Hepatic stellate cell (primary cell): Measurements from ENCODE around the gene CCDC74B.
"Not testable (repeated sequence)": the region's sequence is repeated elsewhere in the genome, so short reads cannot be mapped to it uniquely, and the experiment has no call there.

Source experiments
- DNase-seq: peaks from one replicate; pipeline ENCODE4 v3.0.0; 2011; ENCODE audit warnings: low spot score

CCDC74B gene

DNA sequence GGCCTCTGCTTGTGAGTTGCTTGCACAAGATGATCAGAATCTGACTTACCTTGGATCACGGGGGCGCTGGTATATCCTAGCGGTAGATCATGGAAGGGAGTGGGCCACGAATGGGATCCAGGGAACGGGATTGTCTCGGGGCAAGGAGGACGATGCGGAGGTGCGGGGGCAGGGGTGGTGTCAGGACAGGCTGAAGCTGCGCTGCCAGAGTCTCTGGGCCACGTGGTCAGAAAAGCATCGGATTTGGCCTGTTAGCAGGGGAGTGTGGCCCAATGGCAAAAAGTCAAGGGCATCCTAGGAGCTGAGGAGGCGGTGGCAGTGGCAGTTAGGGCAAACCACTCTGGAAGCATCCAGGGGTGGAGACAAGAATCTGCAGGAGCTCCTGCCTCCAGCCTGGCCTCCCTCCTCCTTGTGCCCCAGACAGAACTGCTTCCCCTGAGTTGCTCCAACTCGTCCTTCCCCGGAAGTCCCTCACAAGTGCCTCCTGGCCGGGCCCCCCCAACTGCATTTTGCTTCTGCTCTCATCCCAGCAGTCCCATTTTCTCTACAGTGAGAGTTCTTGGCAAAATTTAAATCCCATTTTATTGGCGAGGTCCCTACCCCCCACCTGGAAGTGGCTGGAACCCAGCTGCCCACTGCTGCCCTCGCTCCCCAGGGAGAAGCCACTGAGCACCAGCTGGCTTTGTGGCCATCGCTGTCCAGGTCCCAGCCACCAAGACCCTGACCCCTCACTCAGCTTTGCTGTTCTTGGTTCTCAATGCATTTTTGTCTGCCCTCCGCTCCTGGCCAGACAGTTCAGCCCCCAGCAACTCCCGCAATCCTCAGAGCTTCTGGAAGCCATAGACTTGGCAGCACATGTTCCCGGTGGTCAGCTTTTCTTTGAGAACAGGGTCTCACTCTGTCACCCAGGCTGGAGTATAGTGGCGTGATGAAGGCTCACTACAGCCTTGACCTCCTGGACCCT, 5.6 kb upstream of the CCDC74B start:
- no peak for DNase-seq

DNA sequence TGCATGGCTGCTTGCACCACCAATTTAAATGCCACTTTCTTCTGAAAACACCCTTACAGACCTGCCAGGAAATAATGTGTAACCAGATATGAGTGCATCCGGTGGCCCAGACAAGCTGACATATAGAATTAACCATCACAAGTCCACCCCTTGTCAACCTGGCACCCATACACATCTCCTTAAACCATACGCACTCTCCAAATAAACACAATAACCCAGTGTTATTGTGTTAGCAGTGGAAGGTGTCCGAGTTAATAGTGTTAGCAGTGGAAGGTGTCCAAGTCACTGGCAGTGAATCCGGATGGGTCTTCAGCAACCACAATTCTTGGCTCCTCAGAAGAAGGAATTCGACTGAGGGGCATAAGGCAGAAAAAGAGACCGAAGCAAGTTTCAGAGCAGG, 3.6 kb upstream of the CCDC74B start:
- DNase-seq: not testable (repeated sequence)

DNA sequence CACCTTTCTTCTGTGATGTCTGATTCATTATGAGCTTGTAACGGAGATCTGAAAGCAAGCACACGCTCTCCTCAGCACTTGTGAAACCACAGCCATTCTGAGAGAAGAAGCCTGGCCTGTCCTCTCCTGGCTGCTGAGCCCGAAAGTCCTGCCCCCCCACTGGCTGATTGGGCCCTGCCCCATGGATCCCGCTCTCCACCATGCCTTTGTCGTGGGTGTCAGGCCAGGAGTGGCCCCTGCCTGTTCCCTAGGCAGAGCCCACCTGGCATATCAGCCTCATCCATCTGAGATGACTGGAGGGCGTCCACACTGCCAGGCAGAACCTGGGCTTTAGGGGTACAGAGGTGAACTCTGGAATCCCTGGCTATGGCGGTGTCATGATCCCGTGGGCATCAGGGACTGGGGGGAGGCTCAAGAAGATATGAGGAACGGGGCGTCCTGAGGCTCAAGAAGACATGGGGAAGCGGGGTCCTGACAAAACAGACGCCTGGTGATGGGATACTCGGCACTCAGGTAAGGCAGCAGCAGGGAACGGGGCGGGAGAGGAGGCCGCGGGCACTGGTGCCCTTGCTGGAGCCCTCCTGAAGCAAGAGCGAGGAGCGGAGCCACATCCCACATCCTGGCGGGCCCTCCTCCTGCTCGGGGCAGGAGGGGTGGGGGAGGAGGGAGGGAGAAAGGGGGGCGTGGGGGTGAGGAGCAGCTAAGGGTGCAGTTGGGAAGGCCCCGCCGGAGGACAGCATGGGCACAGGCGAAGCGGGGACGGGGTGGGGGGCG, 1.5 kb downstream of the CCDC74B start:
- not testable (repeated sequence) for DNase-seq

DNA sequence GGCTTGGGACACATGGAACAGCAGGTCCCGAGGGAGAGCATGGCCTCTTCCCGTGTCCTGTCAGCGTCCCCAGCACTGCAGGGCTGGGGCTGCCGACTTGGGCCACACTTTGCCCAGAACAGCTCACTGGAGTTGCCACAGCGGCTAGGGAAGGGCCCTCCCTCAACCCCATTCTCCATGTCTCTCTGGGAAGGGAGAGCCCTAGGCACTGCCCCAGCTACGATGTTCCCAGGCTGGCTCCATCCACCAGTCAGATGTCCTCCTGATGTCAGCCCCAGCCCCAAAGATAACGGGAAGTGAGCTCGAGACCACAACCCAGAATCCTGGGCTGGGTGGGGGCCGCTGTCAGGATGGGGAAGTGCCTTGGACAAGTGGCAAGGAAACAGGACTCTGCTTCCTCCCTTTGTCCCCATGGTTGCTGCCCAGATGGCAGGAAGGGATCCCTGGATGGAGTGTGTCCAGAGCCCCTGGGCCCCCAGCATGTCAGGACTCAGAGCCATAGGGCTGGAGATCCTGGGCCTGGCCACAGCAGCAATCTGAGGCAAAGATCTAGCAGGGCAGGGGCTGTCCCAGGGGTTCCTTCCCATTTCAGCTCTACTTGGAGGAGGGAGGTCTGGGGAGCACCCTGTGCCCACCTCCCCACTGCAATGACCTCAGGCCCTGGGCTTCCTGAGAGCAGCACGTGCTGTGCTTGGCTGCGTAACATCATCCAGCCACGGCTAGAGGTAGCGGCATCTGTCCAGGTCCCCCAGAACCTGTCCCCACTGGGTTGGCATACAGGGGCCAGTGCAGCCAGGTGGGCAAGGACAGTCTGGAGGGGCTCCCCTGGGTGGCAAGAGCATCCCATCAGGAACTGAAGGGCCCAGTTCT, 2.3 kb downstream of the CCDC74B start:
- not testable (repeated sequence) for DNase-seq

DNA sequence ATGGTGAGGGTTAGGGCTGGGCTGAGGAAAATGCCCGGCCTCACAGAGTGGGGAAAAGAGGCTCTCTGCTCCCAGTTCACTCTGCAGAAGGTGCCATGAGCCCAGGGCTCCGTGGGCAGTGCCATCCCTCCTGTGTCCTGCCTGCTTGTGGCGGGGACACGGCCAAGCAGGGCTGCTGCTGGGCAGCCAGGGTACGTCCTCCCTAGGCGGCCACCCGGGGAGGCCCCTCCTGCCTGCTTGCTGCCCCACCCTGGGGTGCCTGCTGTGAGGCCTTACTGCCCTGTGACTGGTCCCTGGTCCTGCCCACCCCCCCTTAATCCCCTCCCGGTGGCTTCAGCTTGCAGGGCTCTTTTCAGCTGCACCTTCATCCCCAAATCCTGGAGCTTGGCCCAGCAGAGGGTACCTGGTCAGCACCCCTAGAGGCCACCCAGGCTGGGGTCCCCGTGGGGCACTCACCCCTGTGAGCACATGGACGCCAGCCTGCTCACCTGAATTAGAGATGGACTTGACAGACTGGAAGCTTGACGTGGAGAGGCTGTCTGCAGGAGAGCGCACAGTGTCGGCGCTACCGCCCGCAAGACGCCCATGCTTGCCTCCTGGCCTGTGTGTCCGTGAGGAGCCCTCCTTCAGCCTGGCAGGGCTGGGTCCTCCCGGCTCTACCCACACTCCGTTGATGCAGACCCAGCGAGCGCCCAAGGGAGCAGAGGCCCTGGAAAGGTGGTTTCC, 3.1 kb downstream of the CCDC74B start:
- not testable (repeated sequence) for DNase-seq

DNA sequence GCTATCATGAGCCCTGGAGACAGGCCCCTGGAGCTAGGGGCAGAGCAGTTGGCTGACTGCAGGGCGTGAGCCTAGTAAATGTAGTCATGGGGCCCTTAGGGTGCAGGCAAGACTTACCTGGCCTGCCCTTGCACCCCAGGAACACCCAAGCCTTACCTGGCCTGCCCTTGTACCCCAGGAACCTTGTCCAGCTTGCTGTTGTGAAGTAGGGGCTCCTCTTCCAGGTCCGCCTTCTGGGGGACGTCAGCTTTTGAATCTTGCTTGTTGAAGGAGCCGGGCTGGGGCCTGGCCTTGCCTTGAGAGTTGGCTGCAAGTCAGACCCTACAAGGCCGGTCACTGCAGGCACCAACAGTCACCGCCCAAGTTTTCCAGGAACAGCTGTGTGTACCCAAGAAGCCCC, 3.9 kb downstream of the CCDC74B start:
- not testable (repeated sequence) for DNase-seq

DNA sequence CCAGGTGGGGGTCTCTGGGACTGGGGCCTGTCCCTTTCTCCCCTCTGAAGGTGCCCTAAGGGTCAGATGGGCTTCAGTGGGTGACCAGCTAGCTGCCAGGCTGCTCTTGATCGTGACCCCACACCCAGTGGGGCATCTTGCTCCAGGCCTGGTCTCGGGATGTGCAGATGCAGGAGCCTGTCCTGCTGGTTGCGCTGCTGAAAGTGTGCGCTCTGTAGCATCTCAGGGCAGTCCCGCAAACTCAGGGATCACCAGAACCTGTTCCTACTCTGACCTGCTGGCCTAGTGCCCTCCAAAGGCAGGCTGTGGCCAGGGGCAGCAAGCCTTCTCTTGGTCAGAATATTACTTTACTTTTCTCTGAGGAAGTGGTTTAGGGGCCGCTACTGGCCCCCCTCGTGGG, 4.4 kb downstream of the CCDC74B start:
- DNase-seq: not testable (repeated sequence)

DNA sequence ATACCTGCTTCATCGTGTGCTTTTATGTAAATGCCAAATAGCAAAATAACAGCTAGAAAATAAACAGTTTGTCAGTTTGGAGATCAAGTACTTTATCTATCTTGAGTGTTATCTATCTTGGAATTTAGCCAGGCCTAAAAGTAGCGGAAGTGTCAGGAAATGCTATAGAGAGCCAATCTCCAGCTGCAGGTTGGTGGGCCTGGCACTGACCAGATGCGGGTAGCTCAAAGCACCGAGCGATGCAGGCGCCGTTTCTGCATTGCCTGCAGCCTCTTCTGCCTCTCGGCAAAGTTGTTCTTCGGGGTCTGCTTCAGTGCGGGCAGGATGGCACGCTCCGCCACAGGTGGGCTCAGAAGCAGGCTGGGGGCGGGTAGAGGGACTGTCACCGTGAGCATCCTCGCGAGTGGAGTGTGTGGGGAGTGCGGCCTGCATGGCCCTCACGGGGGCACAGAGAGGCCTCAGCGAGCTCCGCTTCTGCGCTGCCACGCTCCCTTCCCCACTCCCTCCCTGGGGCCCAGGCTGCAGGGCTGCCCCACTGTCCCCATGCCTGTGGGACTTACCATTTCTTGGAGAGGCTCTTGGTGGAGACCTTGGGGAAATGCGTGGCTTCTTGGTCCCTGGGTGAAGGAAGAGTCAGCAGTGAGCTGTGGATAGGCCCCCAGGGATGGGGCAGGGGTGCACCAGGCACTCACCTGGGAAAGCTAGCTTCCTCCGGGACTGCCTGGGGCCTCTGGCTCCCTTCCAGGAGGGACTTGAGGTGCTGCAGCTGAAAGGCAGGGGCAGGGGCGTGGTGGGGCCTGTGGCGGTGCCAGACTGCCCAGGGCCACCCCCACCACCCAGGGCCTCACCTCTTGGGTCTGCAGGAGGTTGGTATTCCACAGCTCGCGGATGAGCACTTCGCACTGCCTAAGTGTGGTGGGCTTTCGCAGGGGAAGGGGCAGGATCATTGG, 5.3 kb downstream of the CCDC74B start:
- not testable (repeated sequence) for DNase-seq

DNA sequence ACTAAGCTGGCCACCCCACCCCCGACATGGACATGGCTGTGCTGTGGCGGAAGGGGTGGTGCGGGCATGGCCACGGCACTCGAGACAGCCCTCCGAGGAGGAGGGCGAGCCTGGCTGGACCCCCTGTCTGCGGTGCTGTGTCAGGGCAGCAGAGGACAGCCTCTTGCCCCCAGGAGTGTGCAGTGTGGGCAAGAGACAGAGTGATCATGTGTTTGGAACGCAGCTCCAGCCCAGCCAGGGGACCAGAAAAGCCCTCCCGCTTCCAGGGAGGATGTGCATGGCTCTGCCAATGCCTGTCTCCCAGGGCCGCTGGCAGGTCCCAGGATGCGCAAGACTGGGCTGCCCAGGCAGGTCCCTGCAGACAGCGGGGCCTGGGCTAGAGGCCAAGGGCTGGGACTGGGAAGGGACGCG, 6.1 kb downstream of the CCDC74B start:
- not testable (repeated sequence) for DNase-seq

DNA sequence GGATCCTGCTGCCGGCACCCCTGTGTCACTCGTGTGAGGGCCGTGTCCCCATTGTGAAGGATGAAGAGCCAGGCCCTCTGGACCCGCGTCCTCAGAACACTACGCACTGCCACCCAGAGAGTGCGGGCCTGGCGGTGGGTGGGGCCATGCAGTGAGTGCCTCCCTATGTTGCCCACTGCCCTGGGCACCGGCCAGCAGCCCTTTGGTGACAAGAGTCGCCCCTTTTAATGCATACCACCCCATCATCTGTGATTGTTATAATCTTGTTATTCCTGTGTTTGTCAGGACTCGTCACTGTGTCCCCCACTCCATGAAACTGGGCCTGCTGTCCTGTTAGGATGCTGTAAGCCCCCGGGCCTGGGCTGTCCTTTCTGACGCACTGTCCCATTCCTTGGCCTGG, 6.6 kb downstream of the CCDC74B start:
- not testable (repeated sequence) for DNase-seq

DNA sequence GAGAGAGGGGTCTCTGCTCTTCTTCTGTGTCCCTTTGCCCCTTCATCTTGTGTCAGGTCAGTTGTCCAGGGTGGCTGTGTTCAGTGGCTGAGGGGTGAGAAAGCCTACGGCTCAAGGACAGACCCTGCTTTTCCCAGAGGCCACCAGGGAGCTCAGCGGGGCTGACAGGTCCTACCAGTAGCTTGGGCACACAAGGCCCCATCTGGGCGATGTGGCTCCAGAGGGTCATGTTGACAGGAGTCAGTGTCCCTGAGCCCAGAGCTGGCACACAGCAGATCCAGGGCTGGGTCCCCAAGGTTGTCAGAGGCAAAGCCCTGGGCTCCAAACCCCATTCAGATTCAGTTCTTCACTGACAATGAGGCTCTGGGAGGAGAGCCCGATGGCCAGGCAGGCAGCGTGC, 7.8 kb downstream of the CCDC74B start:
- DNase-seq: not testable (repeated sequence)

DNA sequence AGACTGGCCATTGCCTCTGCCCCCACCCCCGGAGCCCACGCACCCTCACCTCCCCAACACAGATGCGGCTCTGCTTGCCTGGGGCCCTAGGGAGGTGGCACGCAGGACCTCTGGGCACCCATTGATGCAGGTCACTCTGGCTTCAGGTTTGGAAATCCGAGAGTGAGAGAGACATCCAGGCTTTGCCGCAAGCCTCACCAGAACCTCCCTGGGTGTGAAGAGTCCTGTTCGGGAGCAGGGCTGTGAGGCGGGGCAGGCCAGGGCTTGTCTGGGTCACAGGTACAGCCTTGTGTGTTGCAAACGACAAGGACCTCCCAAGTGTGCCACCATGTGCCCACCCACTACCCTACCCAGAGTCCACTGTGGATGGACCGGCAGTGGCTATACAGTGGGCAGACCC, 8.4 kb downstream of the CCDC74B start:
- DNase-seq: not testable (repeated sequence)

DNA sequence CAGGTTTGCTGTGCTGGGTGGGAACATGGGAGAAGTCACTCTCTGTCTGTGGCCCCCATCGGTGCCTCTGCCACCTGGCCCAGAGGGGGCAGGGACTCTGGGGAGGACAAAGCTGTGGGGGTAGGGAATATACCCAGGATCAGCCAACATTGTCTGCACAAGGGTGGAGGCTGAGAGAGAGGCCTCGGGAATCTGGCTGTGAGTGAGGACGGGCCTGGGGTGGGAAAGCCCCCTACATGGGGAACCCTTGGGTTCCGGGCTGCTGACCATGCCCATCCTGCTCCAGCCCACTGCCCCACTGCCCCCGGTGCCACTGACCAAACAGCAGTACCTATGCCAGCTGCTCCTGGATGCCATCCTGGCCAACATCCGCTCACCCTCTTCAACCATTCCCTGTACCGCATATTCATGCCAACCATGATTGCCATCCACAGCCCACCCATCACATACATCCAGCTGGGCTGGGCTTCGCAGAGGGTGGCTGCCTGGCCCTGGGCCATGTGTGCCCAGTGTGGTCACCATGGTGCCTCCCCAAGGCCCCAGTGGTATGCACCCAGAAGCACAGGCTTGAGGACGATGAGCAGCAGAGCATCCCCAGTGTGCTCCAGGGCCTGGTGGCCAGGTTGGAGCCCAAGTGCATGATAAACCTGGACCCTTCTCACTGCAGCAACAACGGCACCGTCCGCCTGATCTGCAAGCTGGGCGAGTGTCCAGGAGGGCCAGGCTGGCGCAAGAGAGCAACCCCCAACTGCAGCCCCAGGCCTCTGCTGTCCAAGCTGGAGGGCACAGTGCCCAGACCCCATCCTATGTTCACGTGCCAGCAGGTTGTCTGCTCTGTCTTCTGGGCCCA, 9.0 kb downstream of the CCDC74B start:
- no peak for DNase-seq

DNA sequence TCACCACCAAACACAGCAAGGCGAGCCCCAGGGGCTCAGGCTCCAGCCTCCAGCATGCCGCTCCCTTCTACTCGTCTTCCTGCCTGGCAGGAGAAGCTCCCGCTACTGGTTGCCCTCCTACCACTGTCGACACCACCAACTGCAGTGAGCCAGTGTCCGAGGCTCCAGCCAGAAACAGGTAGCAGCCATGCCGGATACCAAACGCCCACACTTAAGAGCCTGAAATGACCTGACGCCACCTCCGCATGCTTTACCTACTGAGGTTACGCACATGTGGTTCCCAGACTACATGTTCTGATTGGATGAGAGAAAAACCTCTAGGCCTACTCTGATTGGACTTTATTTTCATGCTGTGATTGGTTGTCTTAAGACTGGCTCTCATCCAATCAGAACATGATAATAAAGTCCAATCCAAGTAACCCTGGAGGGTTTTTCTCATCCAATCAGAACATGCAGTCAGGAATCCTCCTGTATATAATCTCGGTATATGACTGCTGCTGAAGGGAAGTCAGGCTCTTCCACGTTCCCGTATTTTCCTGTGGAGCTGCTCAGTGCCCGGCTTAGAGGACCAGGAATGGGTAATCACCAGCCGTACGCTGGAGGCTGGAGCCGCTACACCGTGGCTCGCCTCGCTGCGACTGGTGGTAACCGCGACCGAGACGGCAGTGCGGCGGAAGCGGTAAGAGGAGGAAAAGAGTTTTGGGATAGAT, 15.6 kb downstream of the CCDC74B start, which contains the start of gene POTEF:
Gene POTEF (minus strand): TSS at position 103 of the 710 bp plus-strand sequence. CDS start 8,707 bp downstream, outside the sequence.
- not testable (repeated sequence) for DNase-seq

DNA sequence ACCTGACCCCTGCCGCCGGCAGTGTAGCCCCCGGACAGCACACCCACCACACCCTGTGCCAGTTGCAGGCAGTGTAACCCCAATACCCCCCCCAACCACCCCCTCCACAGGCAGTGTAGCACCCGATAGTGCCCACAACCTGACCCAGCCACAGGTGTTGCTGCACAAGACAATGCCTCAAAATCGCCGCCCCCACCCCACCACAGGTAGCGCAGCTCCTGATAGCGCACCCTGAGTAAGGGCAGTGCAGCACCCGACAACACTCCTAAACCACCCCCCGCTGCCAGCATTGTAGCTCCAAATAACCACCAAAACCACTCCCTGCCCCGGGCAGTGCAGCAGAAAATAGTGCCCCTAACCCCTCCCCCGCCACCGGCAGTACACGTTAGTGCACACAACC, 16.4 kb downstream of the CCDC74B start:
- not testable (repeated sequence) for DNase-seq

DNA sequence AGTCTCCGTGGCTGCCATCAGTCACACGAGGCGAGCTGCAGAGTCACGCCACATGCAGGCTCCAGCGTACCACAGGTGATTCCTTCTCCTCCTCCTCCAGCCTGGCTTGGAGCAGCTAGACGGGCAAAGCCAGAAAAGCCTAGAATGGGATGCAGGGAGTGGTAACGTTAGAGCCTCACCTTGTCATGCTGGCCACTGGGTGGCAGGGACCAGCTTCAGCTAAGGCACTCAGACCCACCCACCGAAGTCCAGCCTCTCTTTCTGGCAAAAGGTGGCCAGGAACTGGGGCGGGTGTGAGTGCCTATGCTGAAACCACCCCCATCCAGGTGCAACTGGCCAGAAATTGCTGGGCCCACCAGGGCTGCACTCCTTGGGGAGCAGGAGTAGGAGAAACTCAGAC, 17.2 kb downstream of the CCDC74B start:
- DNase-seq: not testable (repeated sequence)

DNA sequence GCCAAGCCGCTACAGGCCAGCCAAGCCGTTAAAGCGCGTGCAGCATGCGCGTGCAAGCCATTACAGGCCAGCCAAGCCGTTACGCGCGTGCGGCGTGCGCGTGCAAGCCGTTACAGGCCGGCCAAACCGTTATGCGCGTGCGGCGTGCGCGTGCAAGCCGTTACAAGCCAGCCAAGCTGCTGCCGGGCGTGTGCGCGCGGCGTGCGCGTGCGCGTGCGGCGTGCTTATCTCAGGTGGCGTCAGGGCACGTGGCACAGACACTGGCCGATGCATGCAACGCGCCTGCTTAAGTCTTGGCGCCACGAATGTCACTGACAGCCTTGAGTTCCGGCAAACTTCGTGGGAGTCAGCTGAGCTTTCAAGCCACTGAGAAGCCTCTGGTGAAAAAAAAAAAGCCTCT, 24.0 kb downstream of the CCDC74B start:
- not testable (repeated sequence) for DNase-seq
